SK-N-SH treated with all-trans-retinoic acid at 6 μM for 48 hours (cell line): ENCODE data around the gene SUN3.

ENCODE experiments used
- ATAC-seq: fragments of 200-7000 bp; cut with Tn5 transposase; 3 replicates; pipeline ENCODE4 v1.9.1; 2020; ENCODE audit warnings: mild to moderate bottlenecking, moderate library complexity
- BACH2 ChIP-seq: fragments of 250-450 bp; sonication (Bioruptor Pico); IDR thresholded peaks from 2 replicates; pipeline ENCODE4 v1.9.0; 2021; ENCODE audit warnings: mild to moderate bottlenecking, borderline replicate concordance
- CREB5 ChIP-seq: fragments of 250-450 bp; sonication (Bioruptor Pico); IDR thresholded peaks from 2 replicates; pipeline ENCODE4 v1.5.1; 2020; ENCODE audit warnings: low read depth, mild to moderate bottlenecking, moderate library complexity
- ESRRG ChIP-seq: fragments of 250-450 bp; sonication (Bioruptor Pico); IDR thresholded peaks from 2 replicates; pipeline ENCODE4 v1.6.1; 2021; ENCODE audit warnings: mild to moderate bottlenecking
- GLIS3 ChIP-seq: fragments of 250-450 bp; sonication (Bioruptor Pico); IDR thresholded peaks from 2 replicates; pipeline ENCODE4 v1.5.0; 2020; ENCODE audit warnings: mild to moderate bottlenecking, moderate library complexity
- ISL1 ChIP-seq: fragments of 250-450 bp; sonication (Bioruptor Pico); IDR thresholded peaks from 2 replicates; pipeline ENCODE4 v2.1.2; 2022; ENCODE audit warnings: mild to moderate bottlenecking, moderate library complexity
- OSR1 ChIP-seq: fragments of 250-450 bp; sonication (Bioruptor Pico); IDR thresholded peaks from 2 replicates; pipeline ENCODE4 v1.8.0; 2022; ENCODE audit warnings: moderate library complexity, mild to moderate bottlenecking, inconsistent platforms
- PATZ1 ChIP-seq: fragments of 250-450 bp; sonication (Bioruptor Pico); IDR thresholded peaks from 2 replicates; pipeline ENCODE4 v1.8.0; 2020; ENCODE audit warnings: mild to moderate bottlenecking, moderate library complexity, borderline replicate concordance
- PPARA ChIP-seq: fragments of 250-450 bp; sonication (Bioruptor Pico); IDR thresholded peaks from 2 replicates; pipeline ENCODE4 v1.5.0; 2020; ENCODE audit warnings: mild to moderate bottlenecking, borderline replicate concordance
- RARB ChIP-seq: fragments of 250-450 bp; sonication (Bioruptor Pico); IDR thresholded peaks from 2 replicates; pipeline ENCODE4 v1.8.0; 2021; ENCODE audit warnings: mild to moderate bottlenecking, moderate library complexity
- TCF4 ChIP-seq: fragments of 250-450 bp; sonication (Bioruptor Pico); IDR thresholded peaks from 2 replicates; pipeline ENCODE4 v1.8.0; 2021; ENCODE audit warnings: mild to moderate bottlenecking, moderate library complexity, borderline replicate concordance
- TOX ChIP-seq: fragments of 250-450 bp; sonication (Bioruptor Pico); IDR thresholded peaks from 2 replicates; pipeline ENCODE4 v1.8.0; 2021; ENCODE audit warnings: mild to moderate bottlenecking, moderate library complexity, borderline replicate concordance
- ZC3H10 ChIP-seq: fragments of 250-450 bp; sonication (Bioruptor Pico); IDR thresholded peaks from 2 replicates; pipeline ENCODE4 v1.5.1; 2021; ENCODE audit warnings: mild to moderate bottlenecking, moderate library complexity
- ZFP3 ChIP-seq: fragments of 250-450 bp; sonication (Bioruptor Pico); IDR thresholded peaks from 2 replicates; pipeline ENCODE4 v1.5.0; 2020; ENCODE audit warnings: mild to moderate bottlenecking, moderate library complexity
- ZFP30 ChIP-seq: fragments of 450-650 bp; formaldehyde crosslinking; IDR thresholded peaks from 2 replicates; pipeline ENCODE4 v1.5.0; 2022; ENCODE audit warnings: mild to moderate bottlenecking, moderate library complexity
- ZNF565 ChIP-seq: fragments of 450-650 bp; formaldehyde crosslinking; conservative IDR thresholded peaks from 2 replicates; pipeline ENCODE4 v1.5.0; 2020; ENCODE audit warnings: low read depth, mild to moderate bottlenecking, moderate library complexity
- ZNF70 ChIP-seq: fragments of 450-650 bp; formaldehyde crosslinking; IDR thresholded peaks from 2 replicates; pipeline ENCODE4 v1.5.0; 2020; ENCODE audit warnings: mild to moderate bottlenecking, moderate library complexity
- ZNF8 ChIP-seq: fragments of 450-650 bp; formaldehyde crosslinking; IDR thresholded peaks from 2 replicates; pipeline ENCODE4 v1.5.0; 2020; ENCODE audit warnings: mild to moderate bottlenecking, moderate library complexity
- TF ChIP-seq, protein P1 (sequence below): fragments of 250-450 bp; sonication (Bioruptor Pico); IDR thresholded peaks from 2 replicates; pipeline ENCODE4 v1.5.0; 2020; ENCODE audit warnings: mild to moderate bottlenecking, moderate library complexity
- TF ChIP-seq, protein P2 (sequence below): fragments of 250-450 bp; sonication (Bioruptor Pico); IDR thresholded peaks from 2 replicates; pipeline ENCODE4 v1.5.1; 2021; ENCODE audit warnings: mild to moderate bottlenecking, moderate library complexity

SUN3 gene

DNA sequence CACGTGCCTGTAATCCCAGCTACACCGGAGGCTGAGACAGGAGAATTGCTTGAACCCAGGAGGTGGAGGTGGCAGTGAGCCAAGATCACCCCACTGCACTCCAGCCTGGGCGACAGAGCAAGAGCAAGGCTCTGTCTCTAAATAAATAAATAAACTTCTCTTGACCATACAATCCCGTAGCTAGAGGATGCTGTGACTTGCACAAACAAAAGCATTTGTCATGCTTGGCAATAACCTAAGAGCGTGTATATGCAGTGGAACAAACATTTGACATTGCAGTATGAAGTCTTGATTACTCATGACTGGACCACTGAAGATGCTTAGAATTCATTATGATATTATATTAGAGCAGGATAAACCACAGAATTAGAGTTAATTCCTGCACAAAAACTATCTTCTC is 5.0 kb upstream of the SUN3 start (continued):
- TF ChIP-seq, protein P1, sequence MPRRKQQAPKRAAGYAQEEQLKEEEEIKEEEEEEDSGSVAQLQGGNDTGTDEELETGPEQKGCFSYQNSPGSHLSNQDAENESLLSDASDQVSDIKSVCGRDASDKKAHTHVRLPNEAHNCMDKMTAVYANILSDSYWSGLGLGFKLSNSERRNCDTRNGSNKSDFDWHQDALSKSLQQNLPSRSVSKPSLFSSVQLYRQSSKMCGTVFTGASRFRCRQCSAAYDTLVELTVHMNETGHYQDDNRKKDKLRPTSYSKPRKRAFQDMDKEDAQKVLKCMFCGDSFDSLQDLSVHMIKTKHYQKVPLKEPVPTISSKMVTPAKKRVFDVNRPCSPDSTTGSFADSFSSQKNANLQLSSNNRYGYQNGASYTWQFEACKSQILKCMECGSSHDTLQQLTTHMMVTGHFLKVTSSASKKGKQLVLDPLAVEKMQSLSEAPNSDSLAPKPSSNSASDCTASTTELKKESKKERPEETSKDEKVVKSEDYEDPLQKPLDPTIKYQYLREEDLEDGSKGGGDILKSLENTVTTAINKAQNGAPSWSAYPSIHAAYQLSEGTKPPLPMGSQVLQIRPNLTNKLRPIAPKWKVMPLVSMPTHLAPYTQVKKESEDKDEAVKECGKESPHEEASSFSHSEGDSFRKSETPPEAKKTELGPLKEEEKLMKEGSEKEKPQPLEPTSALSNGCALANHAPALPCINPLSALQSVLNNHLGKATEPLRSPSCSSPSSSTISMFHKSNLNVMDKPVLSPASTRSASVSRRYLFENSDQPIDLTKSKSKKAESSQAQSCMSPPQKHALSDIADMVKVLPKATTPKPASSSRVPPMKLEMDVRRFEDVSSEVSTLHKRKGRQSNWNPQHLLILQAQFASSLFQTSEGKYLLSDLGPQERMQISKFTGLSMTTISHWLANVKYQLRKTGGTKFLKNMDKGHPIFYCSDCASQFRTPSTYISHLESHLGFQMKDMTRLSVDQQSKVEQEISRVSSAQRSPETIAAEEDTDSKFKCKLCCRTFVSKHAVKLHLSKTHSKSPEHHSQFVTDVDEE (CRISPR knock-in tag) = no peak
- TF ChIP-seq TCF4 (CRISPR knock-in tag) (no peak), PATZ1 (CRISPR knock-in tag) (no peak), BACH2 (CRISPR knock-in tag) (no peak), ZNF8 (no peak), ZFP3 (CRISPR knock-in tag) (no peak)

GRCh38 chr7:48031111-48031510 is 2.2 kb upstream of the SUN3 start:
- TF ChIP-seq RARB = no peak
- no peak for TF ChIP-seq ZNF8
- TF ChIP-seq, protein P1 (CRISPR knock-in tag) = no peak
- no peak for TF ChIP-seq TOX
- no peak for TF ChIP-seq OSR1 (CRISPR knock-in tag)
- TF ChIP-seq ISL1 = no peak
- TF ChIP-seq TCF4 (CRISPR knock-in tag) = no peak
- TF ChIP-seq CREB5 = no peak
- no peak for TF ChIP-seq ZFP3 (CRISPR knock-in tag)
- TF ChIP-seq ZFP30 = no peak
- no peak for TF ChIP-seq PATZ1 (CRISPR knock-in tag)
- TF ChIP-seq, protein P2, sequence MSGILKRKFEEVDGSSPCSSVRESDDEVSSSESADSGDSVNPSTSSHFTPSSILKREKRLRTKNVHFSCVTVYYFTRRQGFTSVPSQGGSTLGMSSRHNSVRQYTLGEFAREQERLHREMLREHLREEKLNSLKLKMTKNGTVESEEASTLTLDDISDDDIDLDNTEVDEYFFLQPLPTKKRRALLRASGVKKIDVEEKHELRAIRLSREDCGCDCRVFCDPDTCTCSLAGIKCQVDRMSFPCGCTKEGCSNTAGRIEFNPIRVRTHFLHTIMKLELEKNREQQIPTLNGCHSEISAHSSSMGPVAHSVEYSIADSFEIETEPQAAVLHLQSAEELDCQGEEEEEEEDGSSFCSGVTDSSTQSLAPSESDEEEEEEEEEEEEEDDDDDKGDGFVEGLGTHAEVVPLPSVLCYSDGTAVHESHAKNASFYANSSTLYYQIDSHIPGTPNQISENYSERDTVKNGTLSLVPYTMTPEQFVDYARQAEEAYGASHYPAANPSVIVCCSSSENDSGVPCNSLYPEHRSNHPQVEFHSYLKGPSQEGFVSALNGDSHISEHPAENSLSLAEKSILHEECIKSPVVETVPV (CRISPR knock-in tag) = no peak
- TF ChIP-seq BACH2 (CRISPR knock-in tag) = no peak
- TF ChIP-seq ZNF565 (CRISPR knock-in tag) = no peak
- TF ChIP-seq GLIS3 = no peak
- TF ChIP-seq ESRRG (CRISPR knock-in tag) = no peak
- TF ChIP-seq ZNF70 (CRISPR knock-in tag) = no peak
- TF ChIP-seq PPARA = no peak
- TF ChIP-seq ZC3H10 (CRISPR knock-in tag) = no peak
- TF ChIP-seq, all 23 proteins: peak for 0

More at GRCh38 chr7:48031111-48031510, 2.2 kb upstream of the SUN3 start:
- ATAC-seq = no peak
